ENCODE data around the gene LRRTM4.

GRCh38 chr2:76849086-76849485, 673.1 kb downstream of the LRRTM4 start:
- TF ChIP-seq, protein P1, sequence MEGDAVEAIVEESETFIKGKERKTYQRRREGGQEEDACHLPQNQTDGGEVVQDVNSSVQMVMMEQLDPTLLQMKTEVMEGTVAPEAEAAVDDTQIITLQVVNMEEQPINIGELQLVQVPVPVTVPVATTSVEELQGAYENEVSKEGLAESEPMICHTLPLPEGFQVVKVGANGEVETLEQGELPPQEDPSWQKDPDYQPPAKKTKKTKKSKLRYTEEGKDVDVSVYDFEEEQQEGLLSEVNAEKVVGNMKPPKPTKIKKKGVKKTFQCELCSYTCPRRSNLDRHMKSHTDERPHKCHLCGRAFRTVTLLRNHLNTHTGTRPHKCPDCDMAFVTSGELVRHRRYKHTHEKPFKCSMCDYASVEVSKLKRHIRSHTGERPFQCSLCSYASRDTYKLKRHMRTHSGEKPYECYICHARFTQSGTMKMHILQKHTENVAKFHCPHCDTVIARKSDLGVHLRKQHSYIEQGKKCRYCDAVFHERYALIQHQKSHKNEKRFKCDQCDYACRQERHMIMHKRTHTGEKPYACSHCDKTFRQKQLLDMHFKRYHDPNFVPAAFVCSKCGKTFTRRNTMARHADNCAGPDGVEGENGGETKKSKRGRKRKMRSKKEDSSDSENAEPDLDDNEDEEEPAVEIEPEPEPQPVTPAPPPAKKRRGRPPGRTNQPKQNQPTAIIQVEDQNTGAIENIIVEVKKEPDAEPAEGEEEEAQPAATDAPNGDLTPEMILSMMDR (IDR thresholded peaks at IDR 0.05): no peak
- no peak for TF ChIP-seq SMC3 (IDR thresholded peaks at IDR 0.05)
- no peak for TF ChIP-seq POLR2A (IDR thresholded peaks at IDR 0.05; ENCODE audit: low read length)
- TF ChIP-seq RAD21 (conservative IDR thresholded peaks at IDR 0.05 in 1 of 2, IDR thresholded peaks at IDR 0.05 in 1 of 2): no peak
- no peak for TF ChIP-seq REST (IDR thresholded peaks at IDR 0.05)
- TF ChIP-seq, protein P2, sequence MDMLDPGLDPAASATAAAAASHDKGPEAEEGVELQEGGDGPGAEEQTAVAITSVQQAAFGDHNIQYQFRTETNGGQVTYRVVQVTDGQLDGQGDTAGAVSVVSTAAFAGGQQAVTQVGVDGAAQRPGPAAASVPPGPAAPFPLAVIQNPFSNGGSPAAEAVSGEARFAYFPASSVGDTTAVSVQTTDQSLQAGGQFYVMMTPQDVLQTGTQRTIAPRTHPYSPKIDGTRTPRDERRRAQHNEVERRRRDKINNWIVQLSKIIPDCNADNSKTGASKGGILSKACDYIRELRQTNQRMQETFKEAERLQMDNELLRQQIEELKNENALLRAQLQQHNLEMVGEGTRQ (IDR thresholded peaks at IDR 0.05): no peak
- no peak for TF ChIP-seq JUN (IDR thresholded peaks at IDR 0.05)
- TF ChIP-seq, protein P3, sequence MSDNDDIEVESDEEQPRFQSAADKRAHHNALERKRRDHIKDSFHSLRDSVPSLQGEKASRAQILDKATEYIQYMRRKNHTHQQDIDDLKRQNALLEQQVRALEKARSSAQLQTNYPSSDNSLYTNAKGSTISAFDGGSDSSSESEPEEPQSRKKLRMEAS (IDR thresholded peaks at IDR 0.05): no peak
- no peak for TF ChIP-seq RFX5 (IDR thresholded peaks at IDR 0.05)
- no peak for TF ChIP-seq EP300 (IDR thresholded peaks at IDR 0.05)
- TF ChIP-seq BCL3 (IDR thresholded peaks at IDR 0.05): no peak
- TF ChIP-seq FOSB (CRISPR knock-in tag; IDR thresholded peaks at IDR 0.05): no peak
